ENCODE measurements around the gene MLN. TPM values are rescaled to one million over a fixed set of nuclear protein-coding genes. Genes with fewer than 3 reads are reported as not detected.

The MLN gene
- total and polyA plus RNA-seq, 2 of the 4 experiments (the other 2 are of a cell fraction): not detected

GRCh38 chr6:33777398-33778388 is 26.1 kb downstream of the MLN start:
- no peak for DNase-seq
- H4K91ac ChIP-seq (ENCODE audit: insufficient read depth, low read depth, low read length): no peak overlapping the region
- no peak overlapping the region for H3K9ac ChIP-seq (ENCODE audit: low read depth, low read length)
- H3K9me1 ChIP-seq (ENCODE audit: insufficient read depth, low read length): peaks cover 12% of the 10 kb centered on the region
- POLR2A ChIA-PET (ENCODE audit: unreplicated experiment): no interaction called here
- peaks cover 82% of the 10 kb centered on the region for H3K36me3 ChIP-seq (ENCODE audit: control insufficient read depth, insufficient read depth, low read length)
- no TSS peak for BruUV-seq (replicated peaks)
- H3K9me3 ChIP-seq (ENCODE audit: control insufficient read depth, insufficient read depth, low read length): no peaks in the 10 kb centered on the region
- no peaks in the 10 kb centered on the region for H4K20me1 ChIP-seq (ENCODE audit: insufficient read depth, low read length)
- CTCF ChIA-PET: interaction anchor here (0.6 to 1.9 kb wide), 3 partner anchors 10 to 372 kb away, joined by 3 to 4 read pairs (median 3); no protein-coding TSS in a partner anchor
- no peak overlapping the region for H2BK20ac ChIP-seq (ENCODE audit: low read depth, low read length)
- H3K56ac ChIP-seq (ENCODE audit: extremely low read depth, insufficient read depth, low read length): no peak overlapping the region
- in situ Hi-C loops (cut with MboI; ENCODE audit: low sequenced_read_pairs) (no loop called here), dilution Hi-C loops (cut with HindIII; ENCODE audit: low sequenced_read_pairs, unreplicated experiment) (no loop called here), intact Hi-C loops (cut with micrococcal nuclease) (no loop called here)
- H4K8ac ChIP-seq (ENCODE audit: low read depth in 2 of 2, low read length in 2 of 2): no peak overlapping the region
- no peak overlapping the region for H3K4ac ChIP-seq (ENCODE audit: low read depth, low read length)
- no peak overlapping the region for H2AK5ac ChIP-seq (ENCODE audit: low read depth, low read length)
- H3K14ac ChIP-seq (replicated peaks; ENCODE audit: low read depth, low read length): no peak overlapping the region
- H2BK120ac ChIP-seq (ENCODE audit: low read depth, low read length): no peak overlapping the region
- no peak overlapping the region for H4K5ac ChIP-seq (ENCODE audit: low read depth, low read length)
- H2AFZ ChIP-seq (replicated peaks; ENCODE audit: low read length, poor library complexity): no peak overlapping the region
- WGBS, 2 experiments (ENCODE audit: extremely low coverage in 2 of 2, insufficient read length in 1 of 2): 85% methylated on average over 11 of the region's 25 CpGs; no CpG with 5 or more reads in 1 of the 2 experiments
- peaks cover 21 to 64% of the 10 kb centered on the region in 2 experiments for H3K79me1 ChIP-seq (ENCODE audit: low read depth in 1 of 2, low read length in 2 of 2)
- no peak overlapping the region for H3K23ac ChIP-seq (ENCODE audit: low read depth, low read length)
- peak overlapping the region; percentile 37 for H2AK9ac ChIP-seq (replicated peaks; ENCODE audit: low read depth, low read length, poor library complexity)
- no peaks in the 10 kb centered on the region for H3K27me3 ChIP-seq (ENCODE audit: control insufficient read depth, insufficient read depth, low read length)
- H3K4me3 ChIP-seq (ENCODE audit: insufficient read depth, low read depth, low read length): no peak overlapping the region
- H2BK5ac ChIP-seq (ENCODE audit: low read depth, low read length, poor library complexity, severe bottlenecking): no peak overlapping the region
- H3K4me1 ChIP-seq (ENCODE audit: control insufficient read depth, insufficient read depth, low read length): peaks cover 23% of the 10 kb centered on the region
- H2BK15ac ChIP-seq (ENCODE audit: low read depth, low read length): no peak overlapping the region
- no peak overlapping the region for H3K27ac ChIP-seq (ENCODE audit: insufficient read depth, low read length)
- H3K4me2 ChIP-seq (ENCODE audit: low read depth, low read length): no peak overlapping the region
- no peak overlapping the region for H3K18ac ChIP-seq (ENCODE audit: low read depth, low read length)
- ATAC-seq (ENCODE audit: low read depth): no peak
- TF ChIP-seq NFE2L2 (IDR thresholded peaks at IDR 0.05; ENCODE audit: low read depth, low read length) (no peak), MAZ (IDR thresholded peaks at IDR 0.05; ENCODE audit: borderline replicate concordance, low read depth, low read length) (no peak), FOS (IDR thresholded peaks at IDR 0.05; ENCODE audit: low read depth, low read length) (no peak), BHLHE40 (IDR thresholded peaks at IDR 0.05; ENCODE audit: low read depth, low read length) (no peak), USF2 (IDR thresholded peaks at IDR 0.05; ENCODE audit: low read depth, low read length) (no peak), ELK1 (IDR thresholded peaks at IDR 0.05; ENCODE audit: borderline replicate concordance, low read depth, low read length) (no peak), MXI1 (IDR thresholded peaks at IDR 0.05; ENCODE audit: borderline replicate concordance, low read depth, low read length) (no peak), SMC3 (IDR thresholded peaks at IDR 0.05; ENCODE audit: low read depth, low read length) (no peak), RAD21 (IDR thresholded peaks at IDR 0.05; ENCODE audit: low read length) (no peak), MAFK (IDR thresholded peaks at IDR 0.05; ENCODE audit: low read depth, low read length) (no peak), RCOR1 (IDR thresholded peaks at IDR 0.05; ENCODE audit: insufficient replicate concordance, low read length) (no peak), CEBPB (IDR thresholded peaks at IDR 0.05; ENCODE audit: low read depth, low read length) (no peak), CHD1 (IDR thresholded peaks at IDR 0.05; ENCODE audit: low read depth, low read length) (no peak), CTCF (conservative IDR thresholded peaks at IDR 0.05; ENCODE audit: low read depth, low read length) (no peak)
